GM12878 (cell line): ENCODE measurements around the gene ZDHHC11. TPM values are rescaled to one million over a fixed set of nuclear protein-coding genes. Genes with fewer than 3 reads are reported as not detected.

Experiments
- ATAC-seq: fragments of 200-7000 bp; cut with Tn5 transposase; 3 replicates; pipeline ENCODE4 v1.9.1; 2020; ENCODE audit warnings: mild to moderate bottlenecking, moderate library complexity
- BruUV-seq: library from RNA; stranded (reverse); fragments of 400-500 nt; replicated peaks from 2 replicates; lab custom pipeline; 2021; lab: Mats Ljungman, UMichigan
- CTCF ChIA-PET: fragments of 300-600 bp; sonication (Branson Sonifier 250); formaldehyde crosslinking; extraction: SDS; loops from one replicate; lab custom pipeline; 2021; ENCODE audit warnings: inconsistent platforms; lab: Yijun Ruan, JAX
- POLR2A ChIA-PET: fragments of 350-600 bp; formaldehyde crosslinking; extraction: SDS; loops from one replicate; lab custom pipeline; 2021; ENCODE audit warnings: inconsistent platforms; lab: Charles Lee
- RAD21 ChIA-PET: fragments of 300-600 bp; sonication (Branson Sonifier 250); formaldehyde crosslinking; loops from one replicate; lab custom pipeline; 2023; ENCODE audit warnings: antibody characterized with exemption; ENCODE audit not compliant: unreplicated experiment; lab: Charles Lee
- SMC1A ChIA-PET: fragments of 300-600 bp; sonication (Branson Sonifier 250); formaldehyde crosslinking; loops from one replicate; lab custom pipeline; 2023; ENCODE audit not compliant: unreplicated experiment, uncharacterized antibody; lab: Charles Lee
- DNase-seq: peaks from one replicate; pipeline ENCODE4 v3.0.0-alpha.2; 2011; ENCODE audit warnings: low read depth, low spot score
- FAIRE-seq: peaks from 3 replicates; lab custom pipeline; 2011; peaks lifted over from hg19 to GRCh38; lab: Jason Lieb, UNC
- H2AFZ ChIP-seq: 2 replicates; pipeline ENCODE4 v1.6.0; 2011; ENCODE audit warnings: low read depth, low read length, control low read depth; ENCODE audit not compliant: control insufficient read depth
- H3K27ac ChIP-seq: 2 replicates; pipeline ENCODE4 v1.5.1; 2011; ENCODE audit warnings: control low read depth; ENCODE audit not compliant: control insufficient read depth, insufficient read depth
- H3K27me3 ChIP-seq, 2 experiments: replicated peaks in 1 of 2; 2 replicates each; pipeline versions ENCODE4 v1.6.0 to v1.6.1; 2011; ENCODE audit warnings: low read length in 1 of 2; ENCODE audit not compliant: control insufficient read depth in 2 of 2, insufficient read depth in 2 of 2
- H3K36me3 ChIP-seq, 2 experiments: 2 replicates each; pipeline ENCODE4 v1.5.1; 2011; ENCODE audit warnings: low read length in 1 of 2; ENCODE audit not compliant: control insufficient read depth in 2 of 2, insufficient read depth in 2 of 2
- H3K4me1 ChIP-seq: 2 replicates; pipeline ENCODE4 v1.6.1; 2011; ENCODE audit warnings: mild to moderate bottlenecking, low read length, moderate library complexity, mixed read lengths; ENCODE audit not compliant: control insufficient read depth, insufficient read depth
- H3K4me2 ChIP-seq: 2 replicates; pipeline ENCODE4 v1.6.0; 2011; ENCODE audit warnings: control low read depth; ENCODE audit not compliant: control insufficient read depth, insufficient read depth
- H3K4me3 ChIP-seq: fragments of 200-600 bp; sonication (generic); 2 replicates; pipeline ENCODE4 v1.5.1; 2016
- H3K79me2 ChIP-seq: 2 replicates; pipeline ENCODE4 v1.6.0; 2011; ENCODE audit warnings: low read length; ENCODE audit not compliant: control insufficient read depth, insufficient read depth
- H3K9ac ChIP-seq: 2 replicates; pipeline ENCODE4 v1.8.0; 2011; ENCODE audit warnings: low read length, control low read depth, mixed read lengths; ENCODE audit not compliant: control insufficient read depth, insufficient read depth
- H3K9me3 ChIP-seq: replicated peaks from 3 replicates; pipeline ENCODE4 v1.5.1; 2011; ENCODE audit warnings: mild to moderate bottlenecking, low read length; ENCODE audit not compliant: control insufficient read depth, insufficient read depth
- H4K20me1 ChIP-seq: 2 replicates; pipeline ENCODE4 v1.6.0; 2011; ENCODE audit not compliant: control insufficient read depth, insufficient read depth
- ATF7 ChIP-seq: fragments of 450-650 bp; IDR thresholded peaks from 2 replicates; pipeline ENCODE4 v1.6.1; 2016; ENCODE audit warnings: low read depth, mild to moderate bottlenecking
- BRCA1 ChIP-seq: IDR thresholded peaks from 2 replicates; pipeline ENCODE4 v1.6.1; 2011; ENCODE audit warnings: low read depth, low read length, improper control_type of control experiment
- KDM1A ChIP-seq: fragments of 200-600 bp; sonication (generic); IDR thresholded peaks from 2 replicates; pipeline ENCODE4 v1.6.1; 2016; ENCODE audit warnings: borderline replicate concordance
- KLF5 ChIP-seq: fragments of 450-650 bp; IDR thresholded peaks from 2 replicates; pipeline ENCODE4 v1.6.1; 2014; ENCODE audit warnings: mild to moderate bottlenecking; ENCODE audit not compliant: partially characterized antibody
- NFYA ChIP-seq: IDR thresholded peaks from 2 replicates; pipeline ENCODE4 v1.6.1; 2011; ENCODE audit warnings: low read depth, mild to moderate bottlenecking, low read length, improper control_type of control experiment, borderline replicate concordance
- NR2F1 ChIP-seq: fragments of 450-650 bp; conservative IDR thresholded peaks from 2 replicates; pipeline ENCODE4 v1.6.1; 2017; ENCODE audit warnings: mild to moderate bottlenecking
- PAX5 ChIP-seq: IDR thresholded peaks from 2 replicates; pipeline ENCODE4 v1.6.1; 2011; ENCODE audit warnings: low read depth, low read length, borderline replicate concordance
- PAX8 ChIP-seq: fragments of 450-650 bp; IDR thresholded peaks from 2 replicates; pipeline ENCODE4 v1.6.1; 2017; ENCODE audit warnings: mild to moderate bottlenecking, moderate library complexity
- SMAD5 ChIP-seq: IDR thresholded peaks from 2 replicates; pipeline ENCODE4 v1.6.1; 2016; ENCODE audit warnings: antibody characterized with exemption, low read depth
- SUZ12 ChIP-seq: fragments of 200-600 bp; sonication (generic); IDR thresholded peaks from one replicate; pipeline ENCODE4 v1.6.1; 2018; ENCODE audit warnings: antibody characterized with exemption, mild to moderate bottlenecking; ENCODE audit not compliant: unreplicated experiment
- TBL1XR1 ChIP-seq: IDR thresholded peaks from 2 replicates; pipeline ENCODE4 v1.6.1; 2012; ENCODE audit warnings: low read depth, low read length, improper control_type of control experiment
- ZNF274 ChIP-seq: IDR thresholded peaks from one replicate; pipeline ENCODE4 v1.8.0; 2011; ENCODE audit not compliant: insufficient read length, insufficient read depth
- WGBS: methylation state at CpG from one replicate; pipeline ENCODE4 v1.1.6; 2016; ENCODE audit warnings: low lambda C conversion rate; ENCODE audit not compliant: insufficient replicate concordance, insufficient coverage; ENCODE audit errors: missing lambda C conversion rate; 5-methylcytosine and 5-hydroxymethylcytosine counted together
- in situ Hi-C: fragments of 300-500 bp; cut with MboI; formaldehyde crosslinking; loops from 9 replicates; pipeline ENCODE4 v1.14.3; 2018; ENCODE audit warnings: mixed read lengths
- intact Hi-C: fragments of 100-400 bp; cut with micrococcal nuclease; formaldehyde crosslinking; loops from one replicate; pipeline ENCODE4 v1.14.2; 2022; ENCODE audit not compliant: unreplicated experiment
- polyA plus RNA-seq, 11 experiments: library from polyadenylated mRNA; depleted of rRNA in 4 of 11; unstranded in 6 of 11; stranded (reverse) in 5 of 11; fragments of >200 nt; fragmentation: Nextera tagmentation in 4 of 11; fragmentation: Illumina TruSeq in 1 of 11; extraction: Ambion mirVana in 4 of 11; extraction: Trizol in 1 of 11; gene quantifications; 1 replicate in 1 of 11; 2 replicates in 10 of 11; pipeline versions ENCODE4 v1.2.1 to v1.2.3, GENCODE V29; 2011 to 2016; ENCODE audit warnings: inconsistent platforms in 2 of 11, missing spikeins in 2 of 11, low read depth in 1 of 11
- total RNA-seq, 4 experiments: library from RNA; depleted of rRNA in 3 of 4; stranded (reverse); fragments of >200 nt in 3 of 4; fragmentation: Illumina TruSeq in 1 of 4; extraction: Trizol in 1 of 4; gene quantifications; 2 replicates each; pipeline versions ENCODE4 v1.2.1 to v1.2.3, GENCODE V29; 2013 to 2021
- TF ChIP-seq, protein P1 (sequence below): fragments of 450-650 bp; formaldehyde crosslinking; IDR thresholded peaks from 2 replicates; pipeline ENCODE4 v1.4.0; 2022; ENCODE audit warnings: mild to moderate bottlenecking, moderate library complexity
- TF ChIP-seq, protein P2 (sequence below): fragments of 450-650 bp; conservative IDR thresholded peaks from 2 replicates; pipeline ENCODE4 v1.6.1; 2017; ENCODE audit warnings: mild to moderate bottlenecking, moderate library complexity
- TF ChIP-seq, protein P3 (sequence below): IDR thresholded peaks from 2 replicates; pipeline ENCODE4 v1.6.1; 2012; ENCODE audit warnings: mild to moderate bottlenecking, low read depth, low read length
- TF ChIP-seq, protein P4 (sequence below): fragments of 450-650 bp; IDR thresholded peaks from 2 replicates; pipeline ENCODE4 v1.6.1; 2017; ENCODE audit warnings: borderline replicate concordance

Gene ZDHHC11
- total and polyA plus RNA-seq, 10 of the 15 experiments (the other 5 are each of a cell fraction or from before 2014, with no cell fraction given): 0.04 to 1.4 (median 0.30) TPM

DNA sequence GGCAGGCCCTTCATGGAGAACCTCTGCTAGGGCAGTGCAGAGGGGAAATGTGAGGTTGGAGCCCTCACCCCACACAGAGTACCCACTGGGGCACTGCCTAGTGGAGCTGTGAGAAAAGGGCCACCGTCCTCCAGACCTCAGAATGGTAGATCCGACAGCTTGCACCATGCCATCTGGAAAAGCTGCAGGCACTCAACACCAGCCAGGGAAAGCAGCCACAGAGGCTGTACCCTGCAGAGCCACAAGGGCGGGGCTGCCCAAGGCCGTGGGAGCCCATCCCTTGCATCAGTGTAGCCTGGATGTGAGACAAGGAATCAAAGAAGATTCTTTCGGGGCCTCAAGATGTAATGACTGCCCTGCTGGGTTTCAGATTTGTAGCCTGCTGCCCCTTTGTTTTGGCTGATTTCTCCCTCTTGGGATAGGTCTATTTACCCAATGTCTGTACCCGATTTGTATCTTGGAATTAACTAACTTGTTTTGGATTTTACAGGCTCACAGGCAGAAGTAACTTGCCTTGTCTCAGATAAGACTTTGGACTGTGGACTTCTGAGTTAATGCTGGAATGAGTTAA is 16.6 kb upstream of the ZDHHC11 start:
- no peaks in the 10 kb centered on the region for H3K9me3 ChIP-seq
- H3K4me2 ChIP-seq: no peak overlapping the region
- ChIA-PET CTCF (no interaction called here), POLR2A (no interaction called here), SMC1A (no interaction called here), RAD21 (no interaction called here)
- DNase-seq: no peak
- intact Hi-C loops (no loop called here), in situ Hi-C loops (no loop called here)
- H3K4me3 ChIP-seq: no peak overlapping the region
- H4K20me1 ChIP-seq: no peaks in the 10 kb centered on the region
- H3K9ac ChIP-seq: no peak overlapping the region
- H3K36me3 ChIP-seq: peaks cover 34 to 50% of the 10 kb centered on the region in 2 experiments
- no peaks in the 10 kb centered on the region for H3K79me2 ChIP-seq
- no TSS peak for BruUV-seq
- H3K4me1 ChIP-seq: no peaks in the 10 kb centered on the region
- no peak for FAIRE-seq
- no peak for ATAC-seq
- WGBS: 93% methylated on average over 6 of the region's 6 CpGs
- H3K27ac ChIP-seq: no peak overlapping the region
- no peaks in the 10 kb centered on the region for H3K27me3 ChIP-seq
- H2AFZ ChIP-seq: no peak overlapping the region
- no peak for TF ChIP-seq SMAD5
- TF ChIP-seq, protein P1, sequence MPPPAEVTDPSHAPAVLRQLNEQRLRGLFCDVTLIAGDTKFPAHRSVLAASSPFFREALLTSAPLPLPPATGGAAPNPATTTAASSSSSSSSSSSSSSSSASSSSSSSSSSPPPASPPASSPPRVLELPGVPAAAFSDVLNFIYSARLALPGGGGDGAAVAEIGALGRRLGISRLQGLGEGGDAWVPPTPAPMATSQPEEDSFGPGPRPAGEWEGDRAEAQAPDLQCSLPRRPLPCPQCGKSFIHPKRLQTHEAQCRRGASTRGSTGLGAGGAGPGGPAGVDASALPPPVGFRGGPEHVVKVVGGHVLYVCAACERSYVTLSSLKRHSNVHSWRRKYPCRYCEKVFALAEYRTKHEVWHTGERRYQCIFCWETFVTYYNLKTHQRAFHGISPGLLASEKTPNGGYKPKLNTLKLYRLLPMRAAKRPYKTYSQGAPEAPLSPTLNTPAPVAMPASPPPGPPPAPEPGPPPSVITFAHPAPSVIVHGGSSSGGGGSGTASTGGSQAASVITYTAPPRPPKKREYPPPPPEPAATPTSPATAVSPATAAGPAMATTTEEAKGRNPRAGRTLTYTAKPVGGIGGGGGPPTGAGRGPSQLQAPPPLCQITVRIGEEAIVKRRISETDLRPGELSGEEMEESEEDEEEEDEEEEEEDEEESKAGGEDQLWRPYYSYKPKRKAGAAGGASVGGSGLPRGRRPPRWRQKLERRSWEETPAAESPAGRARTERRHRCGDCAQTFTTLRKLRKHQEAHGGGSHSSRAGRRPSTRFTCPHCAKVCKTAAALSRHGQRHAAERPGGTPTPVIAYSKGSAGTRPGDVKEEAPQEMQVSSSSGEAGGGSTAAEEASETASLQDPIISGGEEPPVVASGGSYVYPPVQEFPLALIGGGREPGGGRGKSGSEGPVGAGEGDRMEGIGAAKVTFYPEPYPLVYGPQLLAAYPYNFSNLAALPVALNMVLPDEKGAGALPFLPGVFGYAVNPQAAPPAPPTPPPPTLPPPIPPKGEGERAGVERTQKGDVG (CRISPR knock-in tag): no peak
- TF ChIP-seq, protein P2, sequence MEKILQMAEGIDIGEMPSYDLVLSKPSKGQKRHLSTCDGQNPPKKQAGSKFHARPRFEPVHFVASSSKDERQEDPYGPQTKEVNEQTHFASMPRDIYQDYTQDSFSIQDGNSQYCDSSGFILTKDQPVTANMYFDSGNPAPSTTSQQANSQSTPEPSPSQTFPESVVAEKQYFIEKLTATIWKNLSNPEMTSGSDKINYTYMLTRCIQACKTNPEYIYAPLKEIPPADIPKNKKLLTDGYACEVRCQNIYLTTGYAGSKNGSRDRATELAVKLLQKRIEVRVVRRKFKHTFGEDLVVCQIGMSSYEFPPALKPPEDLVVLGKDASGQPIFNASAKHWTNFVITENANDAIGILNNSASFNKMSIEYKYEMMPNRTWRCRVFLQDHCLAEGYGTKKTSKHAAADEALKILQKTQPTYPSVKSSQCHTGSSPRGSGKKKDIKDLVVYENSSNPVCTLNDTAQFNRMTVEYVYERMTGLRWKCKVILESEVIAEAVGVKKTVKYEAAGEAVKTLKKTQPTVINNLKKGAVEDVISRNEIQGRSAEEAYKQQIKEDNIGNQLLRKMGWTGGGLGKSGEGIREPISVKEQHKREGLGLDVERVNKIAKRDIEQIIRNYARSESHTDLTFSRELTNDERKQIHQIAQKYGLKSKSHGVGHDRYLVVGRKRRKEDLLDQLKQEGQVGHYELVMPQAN: no peak
- TF ChIP-seq TBL1XR1: no peak
- no peak for TF ChIP-seq NR2F1
- TF ChIP-seq, protein P3, sequence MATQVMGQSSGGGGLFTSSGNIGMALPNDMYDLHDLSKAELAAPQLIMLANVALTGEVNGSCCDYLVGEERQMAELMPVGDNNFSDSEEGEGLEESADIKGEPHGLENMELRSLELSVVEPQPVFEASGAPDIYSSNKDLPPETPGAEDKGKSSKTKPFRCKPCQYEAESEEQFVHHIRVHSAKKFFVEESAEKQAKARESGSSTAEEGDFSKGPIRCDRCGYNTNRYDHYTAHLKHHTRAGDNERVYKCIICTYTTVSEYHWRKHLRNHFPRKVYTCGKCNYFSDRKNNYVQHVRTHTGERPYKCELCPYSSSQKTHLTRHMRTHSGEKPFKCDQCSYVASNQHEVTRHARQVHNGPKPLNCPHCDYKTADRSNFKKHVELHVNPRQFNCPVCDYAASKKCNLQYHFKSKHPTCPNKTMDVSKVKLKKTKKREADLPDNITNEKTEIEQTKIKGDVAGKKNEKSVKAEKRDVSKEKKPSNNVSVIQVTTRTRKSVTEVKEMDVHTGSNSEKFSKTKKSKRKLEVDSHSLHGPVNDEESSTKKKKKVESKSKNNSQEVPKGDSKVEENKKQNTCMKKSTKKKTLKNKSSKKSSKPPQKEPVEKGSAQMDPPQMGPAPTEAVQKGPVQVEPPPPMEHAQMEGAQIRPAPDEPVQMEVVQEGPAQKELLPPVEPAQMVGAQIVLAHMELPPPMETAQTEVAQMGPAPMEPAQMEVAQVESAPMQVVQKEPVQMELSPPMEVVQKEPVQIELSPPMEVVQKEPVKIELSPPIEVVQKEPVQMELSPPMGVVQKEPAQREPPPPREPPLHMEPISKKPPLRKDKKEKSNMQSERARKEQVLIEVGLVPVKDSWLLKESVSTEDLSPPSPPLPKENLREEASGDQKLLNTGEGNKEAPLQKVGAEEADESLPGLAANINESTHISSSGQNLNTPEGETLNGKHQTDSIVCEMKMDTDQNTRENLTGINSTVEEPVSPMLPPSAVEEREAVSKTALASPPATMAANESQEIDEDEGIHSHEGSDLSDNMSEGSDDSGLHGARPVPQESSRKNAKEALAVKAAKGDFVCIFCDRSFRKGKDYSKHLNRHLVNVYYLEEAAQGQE: no peak
- no peak for TF ChIP-seq BRCA1
- TF ChIP-seq ZNF274: no peak
- no peak for TF ChIP-seq SUZ12
- TF ChIP-seq PAX8: no peak
- no peak for TF ChIP-seq NFYA
- no peak for TF ChIP-seq ATF7
- no peak for TF ChIP-seq KDM1A
- no peak for TF ChIP-seq PAX5
- TF ChIP-seq, protein P4, sequence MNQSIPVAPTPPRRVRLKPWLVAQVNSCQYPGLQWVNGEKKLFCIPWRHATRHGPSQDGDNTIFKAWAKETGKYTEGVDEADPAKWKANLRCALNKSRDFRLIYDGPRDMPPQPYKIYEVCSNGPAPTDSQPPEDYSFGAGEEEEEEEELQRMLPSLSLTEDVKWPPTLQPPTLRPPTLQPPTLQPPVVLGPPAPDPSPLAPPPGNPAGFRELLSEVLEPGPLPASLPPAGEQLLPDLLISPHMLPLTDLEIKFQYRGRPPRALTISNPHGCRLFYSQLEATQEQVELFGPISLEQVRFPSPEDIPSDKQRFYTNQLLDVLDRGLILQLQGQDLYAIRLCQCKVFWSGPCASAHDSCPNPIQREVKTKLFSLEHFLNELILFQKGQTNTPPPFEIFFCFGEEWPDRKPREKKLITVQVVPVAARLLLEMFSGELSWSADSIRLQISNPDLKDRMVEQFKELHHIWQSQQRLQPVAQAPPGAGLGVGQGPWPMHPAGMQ: no peak
- no peak for TF ChIP-seq KLF5
